Ishikawa (cell line): ENCODE data around the gene UGT1A9.

Source experiments
- CEBPB ChIP-seq: IDR thresholded peaks from 2 replicates; pipeline ENCODE4 v1.6.1; 2012
- CREB1 ChIP-seq: IDR thresholded peaks from 2 replicates; pipeline ENCODE4 v1.6.1; 2012; ENCODE audit warnings: low read depth
- EGR1 ChIP-seq: IDR thresholded peaks from 2 replicates; pipeline ENCODE4 v1.6.1; 2012
- EP300 ChIP-seq: IDR thresholded peaks from 2 replicates; pipeline ENCODE4 v1.6.1; 2012; ENCODE audit warnings: borderline replicate concordance
- FOXM1 ChIP-seq: IDR thresholded peaks from 2 replicates; pipeline ENCODE4 v1.6.1; 2012; ENCODE audit warnings: low read depth, borderline replicate concordance
- MAX ChIP-seq: IDR thresholded peaks from 2 replicates; pipeline ENCODE4 v1.6.1; 2012
- NFIC ChIP-seq: IDR thresholded peaks from 2 replicates; pipeline ENCODE4 v1.6.1; 2012
- RAD21 ChIP-seq: IDR thresholded peaks from 2 replicates; pipeline ENCODE4 v1.6.1; 2012; ENCODE audit warnings: low read depth
- TAF1 ChIP-seq: IDR thresholded peaks from 2 replicates; pipeline ENCODE4 v1.6.1; 2012; ENCODE audit warnings: low read depth, mild to moderate bottlenecking
- TCF12 ChIP-seq: IDR thresholded peaks from 2 replicates; pipeline ENCODE4 v1.6.1; 2012; ENCODE audit warnings: low read depth
- TEAD4 ChIP-seq: IDR thresholded peaks from 2 replicates; pipeline ENCODE4 v1.6.1; 2012
- USF1 ChIP-seq: IDR thresholded peaks from 2 replicates; pipeline ENCODE4 v1.6.1; 2012
- YY1 ChIP-seq: IDR thresholded peaks from 2 replicates; pipeline ENCODE4 v1.6.1; 2012; ENCODE audit warnings: low read depth
- ZBTB7A ChIP-seq: IDR thresholded peaks from 2 replicates; pipeline ENCODE4 v1.6.1; 2012; ENCODE audit warnings: low read depth
- TF ChIP-seq, protein P1 (sequence below): IDR thresholded peaks from 2 replicates; pipeline ENCODE4 v1.6.1; 2012; ENCODE audit warnings: low read depth, mild to moderate bottlenecking

Gene UGT1A9

GRCh38 chr2:233756429-233757081 lies 84.9 kb downstream of the UGT1A9 start:
- TF ChIP-seq FOXM1 (no peak), TCF12 (no peak), RAD21 (no peak), CREB1 (no peak)
- TF ChIP-seq, protein P1, sequence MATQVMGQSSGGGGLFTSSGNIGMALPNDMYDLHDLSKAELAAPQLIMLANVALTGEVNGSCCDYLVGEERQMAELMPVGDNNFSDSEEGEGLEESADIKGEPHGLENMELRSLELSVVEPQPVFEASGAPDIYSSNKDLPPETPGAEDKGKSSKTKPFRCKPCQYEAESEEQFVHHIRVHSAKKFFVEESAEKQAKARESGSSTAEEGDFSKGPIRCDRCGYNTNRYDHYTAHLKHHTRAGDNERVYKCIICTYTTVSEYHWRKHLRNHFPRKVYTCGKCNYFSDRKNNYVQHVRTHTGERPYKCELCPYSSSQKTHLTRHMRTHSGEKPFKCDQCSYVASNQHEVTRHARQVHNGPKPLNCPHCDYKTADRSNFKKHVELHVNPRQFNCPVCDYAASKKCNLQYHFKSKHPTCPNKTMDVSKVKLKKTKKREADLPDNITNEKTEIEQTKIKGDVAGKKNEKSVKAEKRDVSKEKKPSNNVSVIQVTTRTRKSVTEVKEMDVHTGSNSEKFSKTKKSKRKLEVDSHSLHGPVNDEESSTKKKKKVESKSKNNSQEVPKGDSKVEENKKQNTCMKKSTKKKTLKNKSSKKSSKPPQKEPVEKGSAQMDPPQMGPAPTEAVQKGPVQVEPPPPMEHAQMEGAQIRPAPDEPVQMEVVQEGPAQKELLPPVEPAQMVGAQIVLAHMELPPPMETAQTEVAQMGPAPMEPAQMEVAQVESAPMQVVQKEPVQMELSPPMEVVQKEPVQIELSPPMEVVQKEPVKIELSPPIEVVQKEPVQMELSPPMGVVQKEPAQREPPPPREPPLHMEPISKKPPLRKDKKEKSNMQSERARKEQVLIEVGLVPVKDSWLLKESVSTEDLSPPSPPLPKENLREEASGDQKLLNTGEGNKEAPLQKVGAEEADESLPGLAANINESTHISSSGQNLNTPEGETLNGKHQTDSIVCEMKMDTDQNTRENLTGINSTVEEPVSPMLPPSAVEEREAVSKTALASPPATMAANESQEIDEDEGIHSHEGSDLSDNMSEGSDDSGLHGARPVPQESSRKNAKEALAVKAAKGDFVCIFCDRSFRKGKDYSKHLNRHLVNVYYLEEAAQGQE, result no peak

GRCh38 chr2:233758141-233758540 lies 86.4 kb downstream of the UGT1A9 start:
- TF ChIP-seq TAF1 (no peak), TEAD4 (no peak), TCF12 (no peak), ZBTB7A (no peak), FOXM1 (no peak), CEBPB (no peak), NFIC (no peak), USF1 (no peak), CREB1 (no peak), EGR1 (no peak), MAX (no peak), YY1 (no peak), RAD21 (no peak), EP300 (no peak)
- TF ChIP-seq, protein P1, result no peak

DNA sequence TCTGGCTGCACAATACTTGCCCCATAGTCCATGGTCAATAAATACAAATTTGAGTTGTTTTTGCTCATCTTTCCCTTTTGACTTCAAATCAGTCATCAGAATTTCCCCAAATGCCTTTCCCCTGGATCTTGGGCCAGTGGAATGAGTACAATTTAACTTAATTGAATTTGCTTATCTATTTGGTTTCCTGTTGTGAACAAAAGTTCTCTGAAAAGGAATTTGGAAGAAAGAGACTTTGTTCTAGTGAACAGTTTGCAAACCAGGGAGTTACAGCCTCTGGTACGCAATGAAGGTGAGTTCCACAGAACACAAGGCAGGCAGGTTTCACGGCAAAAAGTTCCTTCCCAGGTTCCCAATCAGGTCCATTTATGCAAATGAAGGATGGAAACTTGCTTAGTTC lies 87.2 kb downstream of the UGT1A9 start:
- no peak for TF ChIP-seq NFIC
- no peak for TF ChIP-seq ZBTB7A
- TF ChIP-seq MAX, result no peak
- TF ChIP-seq, protein P1, result no peak
- no peak for TF ChIP-seq RAD21
- no peak for TF ChIP-seq EGR1
- no peak for TF ChIP-seq FOXM1
- TF ChIP-seq TCF12, result no peak
- no peak for TF ChIP-seq YY1
- no peak for TF ChIP-seq TAF1
- no peak for TF ChIP-seq EP300
- TF ChIP-seq CEBPB, result no peak
- no peak for TF ChIP-seq TEAD4

DNA sequence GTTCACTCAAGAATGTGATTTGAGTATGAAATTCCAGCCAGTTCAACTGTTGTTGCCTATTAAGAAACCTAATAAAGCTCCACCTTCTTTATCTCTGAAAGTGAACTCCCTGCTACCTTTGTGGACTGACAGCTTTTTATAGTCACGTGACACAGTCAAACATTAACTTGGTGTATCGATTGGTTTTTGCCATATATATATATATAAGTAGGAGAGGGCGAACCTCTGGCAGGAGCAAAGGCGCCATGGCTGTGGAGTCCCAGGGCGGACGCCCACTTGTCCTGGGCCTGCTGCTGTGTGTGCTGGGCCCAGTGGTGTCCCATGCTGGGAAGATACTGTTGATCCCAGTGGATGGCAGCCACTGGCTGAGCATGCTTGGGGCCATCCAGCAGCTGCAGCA lies 88.3 kb downstream of the UGT1A9 start, which contains the start of gene UGT1A1:
Gene UGT1A1 (plus strand): TSS at position 228 of the 400 bp plus-strand sequence. CDS start 18 bp downstream, at position 246.
- TF ChIP-seq MAX, result no peak
- TF ChIP-seq, protein P1, result no peak
